ENCODE measurements around the gene CCDC88C.

The CCDC88C gene

DNA sequence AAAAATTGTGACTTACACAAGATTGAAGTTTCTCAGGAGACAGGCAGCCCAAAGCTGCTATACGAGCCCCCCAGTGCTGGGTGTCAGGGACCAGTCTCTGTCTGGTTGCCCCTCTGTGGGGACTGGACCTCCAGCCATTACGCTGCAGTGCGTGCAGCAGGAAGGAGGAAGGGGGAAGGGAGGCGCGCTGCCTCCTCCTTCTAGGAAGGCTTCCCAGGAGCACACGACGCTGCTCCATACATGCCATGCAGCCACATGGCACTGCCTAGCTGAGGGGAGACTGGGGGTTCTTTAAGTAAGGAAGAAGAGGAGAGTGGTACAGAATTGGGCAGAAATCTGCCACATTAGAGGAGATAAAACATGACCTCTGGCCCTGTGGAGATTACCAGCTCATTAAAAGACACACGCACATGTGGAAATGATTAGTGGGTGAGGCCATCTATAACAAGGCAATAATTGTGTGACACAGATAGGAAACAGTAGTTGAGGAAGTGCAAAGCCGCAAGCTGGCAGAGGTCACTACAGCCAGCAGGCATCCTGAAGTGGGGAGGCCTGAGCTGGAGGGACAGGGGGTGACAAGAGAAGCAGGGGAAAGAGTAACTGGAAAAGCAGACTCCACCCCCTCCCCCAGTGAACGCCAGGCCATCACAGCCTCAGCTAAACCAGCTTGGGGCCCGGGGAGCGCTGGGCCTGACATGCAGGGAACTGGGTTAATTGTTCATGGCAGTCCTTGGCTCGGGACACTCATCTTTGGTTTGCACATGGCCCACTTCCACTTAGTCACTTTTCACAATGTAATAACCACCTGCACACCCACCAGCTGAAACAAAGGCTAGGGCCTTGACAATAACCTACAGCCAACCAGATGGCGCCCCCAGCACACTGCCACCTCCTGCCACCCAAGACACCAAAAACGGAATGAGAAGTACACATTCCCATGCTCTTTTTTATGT, 39.6 kb downstream of the CCDC88C start:
- peak; percentile 57 to 65 for DNase-seq

- DNase-seq = no peak
These were observed 40.8 kb downstream of the CCDC88C start for GRCh38 chr14:91376547-91377477.

DNA sequence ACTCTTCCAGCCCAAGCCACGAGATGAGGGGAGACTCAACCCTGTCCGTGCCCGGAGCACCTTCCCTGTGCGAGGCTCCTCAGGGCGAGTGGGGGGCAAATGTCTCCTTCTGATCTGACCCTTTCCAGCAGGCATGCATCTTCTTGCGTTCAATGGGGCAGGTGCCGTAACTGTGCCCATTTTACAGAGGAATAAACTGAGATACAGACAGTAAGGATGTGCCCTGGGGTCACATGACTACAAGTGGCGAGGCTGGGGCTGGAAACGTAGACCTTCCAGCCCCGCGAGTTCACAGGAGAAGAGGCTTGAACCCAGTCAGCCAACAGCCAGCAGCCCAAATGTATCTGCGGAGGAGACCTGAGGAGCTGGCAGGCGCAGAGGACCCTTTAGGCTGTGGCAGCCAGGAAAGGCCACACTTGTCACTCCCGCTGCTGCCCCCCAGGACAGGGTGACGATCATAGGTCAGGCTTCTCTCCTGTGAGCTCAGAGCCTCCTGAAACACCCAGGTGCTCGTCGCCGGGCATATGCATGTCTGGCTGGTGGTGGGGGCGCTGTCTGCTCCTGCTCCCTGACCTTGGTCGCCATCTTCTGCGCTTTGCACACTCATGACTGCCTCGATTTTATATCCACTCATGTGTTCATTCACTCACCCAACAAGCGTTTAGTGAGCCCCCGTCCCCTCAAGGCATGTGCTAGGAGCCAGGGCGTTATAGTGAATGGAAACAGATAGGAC, 41.7 kb downstream of the CCDC88C start:
- DNase-seq = no peak

GRCh38 chr14:91374879-91375702, 42.5 kb downstream of the CCDC88C start:
- DNase-seq = no peak

GRCh38 chr14:91374287-91374878, 43.2 kb downstream of the CCDC88C start:
- DNase-seq = no peak

DNA sequence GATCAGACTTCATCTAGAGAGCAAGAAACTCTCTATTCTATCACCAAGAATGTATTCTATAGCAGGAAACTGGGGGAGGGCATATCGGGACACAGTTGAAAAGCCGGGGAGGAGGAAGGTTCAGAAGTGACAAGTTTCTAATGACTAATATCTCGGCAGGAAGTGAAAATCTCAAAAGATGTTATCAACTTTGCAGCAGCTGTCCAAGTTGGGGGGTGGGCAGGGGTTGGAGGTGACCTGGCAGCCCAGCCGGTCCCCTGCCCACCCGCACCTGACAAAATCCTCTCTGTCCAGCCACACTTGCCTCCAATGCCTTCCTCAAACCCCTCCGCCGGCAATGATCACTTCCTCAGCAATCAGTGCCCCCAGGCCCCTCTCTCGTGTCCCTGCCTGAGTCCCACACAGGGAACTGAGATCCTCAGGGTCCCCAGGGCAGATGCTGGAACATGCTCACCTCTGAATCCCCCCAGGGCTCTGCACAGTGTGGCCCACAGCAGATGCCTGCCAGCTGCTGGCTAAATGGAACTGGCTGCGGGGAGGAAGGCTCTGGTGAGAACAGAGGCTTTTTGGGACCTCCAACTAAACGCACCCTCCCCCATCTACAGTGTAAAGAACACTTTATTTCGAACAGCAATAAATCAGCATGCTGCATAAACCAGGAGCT, 43.9 kb downstream of the CCDC88C start:
- DNase-seq = peak; percentile 57 to 61

GRCh38 chr14:91372671-91373495, 44.7 kb downstream of the CCDC88C start:
- DNase-seq = no peak

DNA sequence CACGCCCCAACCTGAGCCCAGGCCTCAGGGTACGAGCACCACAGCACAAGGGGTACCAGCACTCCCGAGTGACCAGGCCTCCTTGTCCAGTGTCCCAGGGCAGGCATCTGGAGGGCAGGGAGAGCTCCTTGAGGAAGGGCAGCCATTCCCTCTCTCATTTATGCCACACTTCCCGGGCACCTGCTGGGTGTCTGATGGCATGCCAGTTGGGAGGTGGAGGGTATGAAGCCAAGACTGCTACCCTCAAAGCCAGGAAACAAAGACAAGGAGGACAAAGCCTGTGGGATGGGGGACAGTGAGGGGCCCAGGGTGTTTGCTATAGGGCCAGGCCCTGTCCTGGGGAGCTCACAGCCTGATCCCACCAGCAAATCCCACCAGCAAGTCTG, 45.6 kb downstream of the CCDC88C start:
- no peak for DNase-seq

GRCh38 chr14:91371011-91371989, 46.3 kb downstream of the CCDC88C start:
- no peak for DNase-seq

- peak; percentile 54 to 66 for DNase-seq
These were observed 47.8 kb downstream of the CCDC88C start for GRCh38 chr14:91369628-91370445.

DNA sequence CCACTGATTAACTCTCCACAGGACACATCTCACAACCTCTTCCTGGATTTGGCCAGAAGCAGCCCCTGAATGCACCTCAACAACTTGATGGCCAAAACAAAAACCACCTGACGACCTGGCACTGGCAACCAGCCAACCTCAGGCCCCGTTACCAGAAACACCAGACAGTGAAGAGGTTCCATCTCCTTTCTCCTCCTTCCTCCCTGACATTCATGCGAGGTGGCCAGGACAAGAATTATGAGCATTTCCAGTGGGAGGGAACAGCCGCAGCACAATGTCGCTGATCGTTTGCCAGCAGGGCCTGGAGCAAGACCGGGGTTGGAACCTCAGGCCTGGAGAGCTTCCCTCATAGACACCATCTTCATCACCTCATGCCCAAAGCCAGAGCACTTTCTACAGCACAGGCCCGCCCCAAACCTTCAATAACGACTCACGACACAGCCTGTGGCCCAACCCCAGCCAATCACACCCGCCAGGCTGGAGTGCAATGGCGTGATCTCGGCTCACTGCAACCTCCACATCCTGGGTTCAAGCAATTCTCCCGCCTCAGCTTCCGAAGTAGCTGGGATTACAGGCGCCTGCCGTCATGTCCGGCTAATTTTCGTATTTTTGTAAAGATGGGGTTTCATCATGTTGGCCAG, 48.7 kb downstream of the CCDC88C start:
- DNase-seq = no peak

GRCh38 chr14:91367173-91368171, 50.1 kb downstream of the CCDC88C start:
- peak; percentile 56 to 58 for DNase-seq

GRCh38 chr14:91366749-91367148, 50.9 kb downstream of the CCDC88C start:
- no peak for DNase-seq

GRCh38 chr14:91365552-91365951, 52.1 kb downstream of the CCDC88C start:
- no peak for DNase-seq

GRCh38 chr14:91364524-91365270, 52.9 kb downstream of the CCDC88C start:
- DNase-seq = no peak
